Measurements from ENCODE around the gene CIAPIN1. TPM values are rescaled to one million over a fixed set of nuclear protein-coding genes. Genes with fewer than 3 reads are reported as not detected.

CIAPIN1 gene
- total and polyA plus RNA-seq, 2 of the 8 experiments (the other 6 are each of a cell fraction or from before 2014, with no cell fraction given): 76.8 to 83.6 TPM

DNA sequence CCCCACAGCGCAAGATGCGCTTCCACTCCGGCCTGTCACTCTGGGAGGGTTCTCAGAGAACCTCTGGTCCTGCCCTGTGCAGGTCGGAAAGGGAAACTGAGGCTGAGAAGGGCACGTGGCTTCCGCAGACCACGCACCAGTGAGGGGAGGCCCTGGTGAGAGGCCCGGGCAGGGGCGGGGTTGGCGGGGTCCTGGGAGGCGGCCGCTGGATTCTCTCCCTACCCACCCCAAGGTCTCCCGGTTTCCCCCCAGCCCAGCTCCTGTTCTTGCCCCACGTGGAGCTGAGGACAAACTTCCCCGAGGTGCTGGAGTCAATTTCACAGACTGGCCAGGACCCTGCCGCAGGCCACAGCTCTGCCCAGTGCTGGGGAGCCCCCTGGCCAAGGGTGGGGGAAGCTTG lies 31.1 kb downstream of the CIAPIN1 start:
- H3K23me2 ChIP-seq (ENCODE audit: low read depth, low read length): 0 out of 2 replicates have a peak, but pooled peaks cover 3% of the 10 kb centered on the region
- H3K4me3 ChIP-seq (ENCODE audit: extremely low read depth in 1 of 4, insufficient read depth in 2 of 4, low read depth in 3 of 4, low read length in 4 of 4): peak overlapping the region in 2 of 4 experiments; percentile 19 to 57; a peak in 3 of 8 replicates
- no peaks in the 10 kb centered on the region for H3K79me2 ChIP-seq (ENCODE audit: control insufficient read depth in 1 of 2, insufficient read depth in 2 of 2, low read length in 2 of 2)
- H2BK20ac ChIP-seq (ENCODE audit: low read length): no peak overlapping the region
- 0 out of 2 replicates have a peak overlapping the region, but pooled peaks have one; percentile 40 for H2BK15ac ChIP-seq (ENCODE audit: low read length)
- peak overlapping the region; percentile 70; the same call in 1 of the 2 replicates for H2AFZ ChIP-seq (ENCODE audit: low read length)
- H4K8ac ChIP-seq (ENCODE audit: extremely low read depth, insufficient read depth, low read length): peak overlapping the region; percentile 96
- H3K27me3 ChIP-seq (replicated peaks in 1 of 4; ENCODE audit: control insufficient read depth in 3 of 4, extremely low read depth in 1 of 4, insufficient read depth in 3 of 4, low read length in 3 of 4): no peaks in the 10 kb centered on the region
- H4K20me1 ChIP-seq (replicated peaks in 1 of 2; ENCODE audit: control insufficient read depth in 1 of 2, insufficient read depth in 2 of 2, low read length in 2 of 2): no peaks in the 10 kb centered on the region
- WGBS, 2 experiments (ENCODE audit: extremely low coverage in 1 of 2, insufficient coverage in 1 of 2, insufficient read length in 1 of 2, insufficient replicate concordance in 2 of 2, low coverage in 1 of 2, low lambda C conversion rate in 2 of 2, missing lambda C conversion rate in 1 of 2): 87% methylated on average over 15 of the region's 16 CpGs; no CpG with 5 or more reads in 1 of the 2 experiments
- FAIRE-seq: no peak
- no peaks in the 10 kb centered on the region for H3K36me3 ChIP-seq (ENCODE audit: control insufficient read depth in 2 of 4, insufficient read depth in 4 of 4, low read length in 3 of 4)
- peak overlapping the region; percentile 28 for H2BK120ac ChIP-seq (replicated peaks; ENCODE audit: low read depth, low read length)
- H3K4me1 ChIP-seq (replicated peaks in 1 of 4; ENCODE audit: control insufficient read depth in 3 of 4, insufficient read depth in 4 of 4, low read length in 3 of 4): peaks cover 0 to 12% (median 7%) of the 10 kb centered on the region in 4 experiments; a peak in 6 of 7 replicates
- peak overlapping the region; percentile 39; the same call in 1 of the 2 replicates for H2BK12ac ChIP-seq (ENCODE audit: low read depth, low read length)
- H2BK5ac ChIP-seq (ENCODE audit: low read depth, low read length): peak overlapping the region; percentile 77; the same call in 1 of the 2 replicates
- no peaks in the 10 kb centered on the region for H3K79me1 ChIP-seq (ENCODE audit: low read depth, low read length)
- H3K9ac ChIP-seq (replicated peaks in 1 of 4; ENCODE audit: extremely low read depth in 1 of 4, low read depth in 3 of 4, low read length in 3 of 4): no peak overlapping the region
- no peak overlapping the region for H3K56ac ChIP-seq (replicated peaks; ENCODE audit: insufficient read length, low read depth, low read length)
- peak overlapping the region; percentile 44 for H3K4ac ChIP-seq (replicated peaks; ENCODE audit: insufficient read length, low read depth, low read length)
- no peak overlapping the region for H3K27ac ChIP-seq (ENCODE audit: low read depth, low read length)
- H4K91ac ChIP-seq (replicated peaks; ENCODE audit: insufficient read length, low read length): peak overlapping the region; percentile 87
- no peak overlapping the region for H3K14ac ChIP-seq (ENCODE audit: insufficient read length)
- CTCF ChIA-PET (ENCODE audit: partially characterized antibody): interaction anchor here (0.6 to 19.2 kb wide), 41 partner anchors 8 to 385 kb away, joined by 3 to 513 read pairs (median 7); partner anchors contain the start of genes CCL17, CIAPIN1, COQ9 and CX3CL1
- peak overlapping the region; percentile 27 to 78 for H3K4me2 ChIP-seq (ENCODE audit: insufficient read depth in 1 of 2, low read depth in 2 of 2, low read length in 2 of 2)
- no peak for DNase-seq (ENCODE audit: low read depth in 1 of 2, low spot score in 2 of 2)
- peak overlapping the region; percentile 65; the same call in 1 of the 2 replicates for H2AK5ac ChIP-seq (ENCODE audit: low read depth, low read length)
- H4K5ac ChIP-seq (ENCODE audit: insufficient read length, low read depth, low read length): peak overlapping the region; percentile 9
- POLR2A ChIA-PET (ENCODE audit: partially characterized antibody): interaction anchor here (0.7 to 4.9 kb wide), 14 partner anchors 11 to 132 kb away, joined by 3 to 47 read pairs (median 4); partner anchors contain the start of genes CCL17, CIAPIN1, COQ9 and PLLP
- no peak overlapping the region for H3K23ac ChIP-seq (ENCODE audit: insufficient read length)
- H3K9me3 ChIP-seq (ENCODE audit: insufficient read depth in 2 of 2, low read depth in 1 of 2, low read length in 1 of 2): no peaks in the 10 kb centered on the region
- H3K18ac ChIP-seq (ENCODE audit: extremely low read depth, low read length): peak overlapping the region; percentile 78; the same call in 1 of the 2 replicates
- TF ChIP-seq, protein P1, sequence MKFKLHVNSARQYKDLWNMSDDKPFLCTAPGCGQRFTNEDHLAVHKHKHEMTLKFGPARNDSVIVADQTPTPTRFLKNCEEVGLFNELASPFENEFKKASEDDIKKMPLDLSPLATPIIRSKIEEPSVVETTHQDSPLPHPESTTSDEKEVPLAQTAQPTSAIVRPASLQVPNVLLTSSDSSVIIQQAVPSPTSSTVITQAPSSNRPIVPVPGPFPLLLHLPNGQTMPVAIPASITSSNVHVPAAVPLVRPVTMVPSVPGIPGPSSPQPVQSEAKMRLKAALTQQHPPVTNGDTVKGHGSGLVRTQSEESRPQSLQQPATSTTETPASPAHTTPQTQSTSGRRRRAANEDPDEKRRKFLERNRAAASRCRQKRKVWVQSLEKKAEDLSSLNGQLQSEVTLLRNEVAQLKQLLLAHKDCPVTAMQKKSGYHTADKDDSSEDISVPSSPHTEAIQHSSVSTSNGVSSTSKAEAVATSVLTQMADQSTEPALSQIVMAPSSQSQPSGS (IDR thresholded peaks at IDR 0.05; ENCODE audit: low read length): no peak
- TF ChIP-seq MAFK (IDR thresholded peaks at IDR 0.05; ENCODE audit: low read depth, low read length) (no peak), FOSL1 (IDR thresholded peaks at IDR 0.05; ENCODE audit: insufficient read depth, low read depth, low read length) (no peak), SAP30 (IDR thresholded peaks at IDR 0.05; ENCODE audit: insufficient read depth, insufficient replicate concordance, low read length) (no peak), PHF8 (conservative IDR thresholded peaks at IDR 0.05; ENCODE audit: low read depth, low read length) (no peak), CHD1 (IDR thresholded peaks at IDR 0.05; ENCODE audit: low read depth, low read length) (no peak), SIX5 (IDR thresholded peaks at IDR 0.05; ENCODE audit: low read depth, low read length) (no peak), EZH2 (IDR thresholded peaks at IDR 0.05; ENCODE audit: low read depth, low read length, severe bottlenecking) (no peak)
- TF ChIP-seq, protein P2, sequence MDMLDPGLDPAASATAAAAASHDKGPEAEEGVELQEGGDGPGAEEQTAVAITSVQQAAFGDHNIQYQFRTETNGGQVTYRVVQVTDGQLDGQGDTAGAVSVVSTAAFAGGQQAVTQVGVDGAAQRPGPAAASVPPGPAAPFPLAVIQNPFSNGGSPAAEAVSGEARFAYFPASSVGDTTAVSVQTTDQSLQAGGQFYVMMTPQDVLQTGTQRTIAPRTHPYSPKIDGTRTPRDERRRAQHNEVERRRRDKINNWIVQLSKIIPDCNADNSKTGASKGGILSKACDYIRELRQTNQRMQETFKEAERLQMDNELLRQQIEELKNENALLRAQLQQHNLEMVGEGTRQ (IDR thresholded peaks at IDR 0.05; ENCODE audit: low read length): no peak

Measured in H1 (cell line).